K562 (cell line): ENCODE measurements around the gene LRRK1. TPM values are rescaled to one million over a fixed set of nuclear protein-coding genes. Genes with fewer than 3 reads are reported as not detected.

Experiments
- CHD7 ChIP-seq: fragments of 200-600 bp; sonication (generic); IDR thresholded peaks from one replicate; pipeline ENCODE4 v1.6.1; 2012; ENCODE audit warnings: mild to moderate bottlenecking, low read depth, low read length, inconsistent platforms
- GTF2E2 ChIP-seq: fragments of 200-800 bp; sonication (Bioruptor generic); IDR thresholded peaks from 2 replicates; pipeline ENCODE4 v1.6.1; 2016; ENCODE audit warnings: missing genetic modification characterization, missing compliant biosample characterization
- NR3C1 ChIP-seq: sonication (generic); formaldehyde crosslinking; IDR thresholded peaks from 2 replicates; pipeline ENCODE4 v1.8.1; 2022; ENCODE audit warnings: missing genetic modification reagents
- PHF8 ChIP-seq: fragments of 200-600 bp; sonication (generic); IDR thresholded peaks from 2 replicates; pipeline ENCODE4 v1.6.1; 2012; ENCODE audit warnings: mixed run types, mild to moderate bottlenecking, inconsistent platforms, low read length, moderate library complexity, borderline replicate concordance
- ZNF436 ChIP-seq: fragments of 250-450, 450-650 bp; sonication (Bioruptor Pico); formaldehyde crosslinking; IDR thresholded peaks from 2 replicates; pipeline ENCODE4 v1.7.0; 2020; ENCODE audit warnings: mild to moderate bottlenecking
- polyA plus RNA-seq, 8 experiments: library from polyadenylated mRNA; depleted of rRNA in 4 of 8; stranded (reverse) in 5 of 8; unstranded in 3 of 8; fragments of >200 nt; fragmentation: Nextera tagmentation in 2 of 8; fragmentation: Illumina TruSeq in 1 of 8; extraction: Ambion mirVana in 2 of 8; extraction: Trizol in 1 of 8; gene quantifications; 2 replicates each; pipeline versions ENCODE4 v1.2.1 to v1.2.3, GENCODE V29; 2011 to 2014; ENCODE audit warnings: inconsistent platforms in 1 of 8, missing spikeins in 1 of 8
- total RNA-seq, 7 experiments: library from RNA; depleted of rRNA in 6 of 7; stranded (reverse); fragments of >200 nt in 6 of 7; fragmentation: Illumina TruSeq in 2 of 7; extraction: Trizol in 2 of 7; gene quantifications; 2 replicates each; pipeline versions ENCODE4 v1.2.1 to v1.2.3, GENCODE V29; 2011 to 2021; ENCODE audit warnings: low replicate concordance in 1 of 7

The LRRK1 gene
- total and polyA plus RNA-seq, 9 of the 15 experiments (the other 6 are each of a cell fraction or from before 2014, with no cell fraction given): 0.01 to 1.5 (median 0.11) TPM

- no peak for TF ChIP-seq CHD7
- TF ChIP-seq ZNF436 (CRISPR knock-in tag): no peak
- TF ChIP-seq GTF2E2 (tag): no peak
- no peak for TF ChIP-seq PHF8
- TF ChIP-seq NR3C1 (CRISPR knock-in tag): no peak
These were observed 39.6 kb upstream of the LRRK1 start, which contains the start of gene ALDH1A3 (continued) for GRCh38 chr15:100879464-100880138.
